ENCODE data around the gene CTAG1A. TPM values are rescaled to one million over a fixed set of nuclear protein-coding genes. Genes with fewer than 3 reads are reported as not detected.
"Not testable (repeated sequence)": the region's sequence is repeated elsewhere in the genome, so short reads cannot be mapped to it uniquely, and the experiment has no call there.

Gene CTAG1A
- total RNA-seq, 1 donor from 2014 or later = not detected

GRCh38 chrX:154575076-154575475 is 9.9 kb upstream of the CTAG1A start:
- H3K4me3 Mint-ChIP-seq (ENCODE audit: unreplicated experiment); H3K9me3 Mint-ChIP-seq (ENCODE audit: low read depth); H3K27ac Mint-ChIP-seq (ENCODE audit: unreplicated experiment); H3K36me3 Mint-ChIP-seq (ENCODE audit: low read depth); H3K4me1 Mint-ChIP-seq (ENCODE audit: low read depth); DNase-seq (ENCODE audit: low spot score); H3K27me3 Mint-ChIP-seq (ENCODE audit: low read depth): not testable (repeated sequence)

- H3K36me3 Mint-ChIP-seq (ENCODE audit: low read depth); H3K27ac Mint-ChIP-seq (ENCODE audit: unreplicated experiment); H3K27me3 Mint-ChIP-seq (ENCODE audit: low read depth); H3K9me3 Mint-ChIP-seq (ENCODE audit: low read depth); H3K4me3 Mint-ChIP-seq (ENCODE audit: unreplicated experiment); DNase-seq (ENCODE audit: low spot score); H3K4me1 Mint-ChIP-seq (ENCODE audit: low read depth): not testable (repeated sequence)
Observed at GRCh38 chrX:154582994-154583393, 1.9 kb upstream of the CTAG1A start.

GRCh38 chrX:154590415-154590814 is 5.5 kb downstream of the CTAG1A start:
- not testable (repeated sequence) for H3K36me3 Mint-ChIP-seq (ENCODE audit: low read depth); H3K27ac Mint-ChIP-seq (ENCODE audit: unreplicated experiment); H3K27me3 Mint-ChIP-seq (ENCODE audit: low read depth); H3K4me3 Mint-ChIP-seq (ENCODE audit: unreplicated experiment); H3K4me1 Mint-ChIP-seq (ENCODE audit: low read depth); DNase-seq (ENCODE audit: low spot score)
- H3K9me3 Mint-ChIP-seq (ENCODE audit: low read depth) = peaks cover 12% of the 10 kb centered on the region

GRCh38 chrX:154592505-154592904 is 7.6 kb downstream of the CTAG1A start:
- Mint-ChIP-seq H3K36me3 (ENCODE audit: low read depth) (no peaks in the 10 kb centered on the region), H3K27ac (ENCODE audit: unreplicated experiment) (no peak overlapping the region), H3K9me3 (ENCODE audit: low read depth) (peaks cover 19% of the 10 kb centered on the region)

GRCh38 chrX:154593201-154593600 is 8.3 kb downstream of the CTAG1A start:
- Mint-ChIP-seq H3K36me3 (ENCODE audit: low read depth) (no peaks in the 10 kb centered on the region), H3K27me3 (ENCODE audit: low read depth) (no peaks in the 10 kb centered on the region), H3K4me1 (ENCODE audit: low read depth) (peaks cover 21% of the 10 kb centered on the region), H3K4me3 (ENCODE audit: unreplicated experiment) (no peak overlapping the region), H3K9me3 (ENCODE audit: low read depth) (peaks cover 26% of the 10 kb centered on the region), H3K27ac (ENCODE audit: unreplicated experiment) (no peak overlapping the region)
- TF ChIP-seq CTCF (IDR thresholded peaks at IDR 0.05) = no peak
- DNase-seq (ENCODE audit: low spot score) = peak; percentile 24

More at GRCh38 chrX:154592505-154592904, 7.6 kb downstream of the CTAG1A start:
- TF ChIP-seq CTCF (IDR thresholded peaks at IDR 0.05) = no peak
- H3K27me3 Mint-ChIP-seq (ENCODE audit: low read depth) = no peaks in the 10 kb centered on the region
- DNase-seq (ENCODE audit: low spot score) = peak; percentile 34
- H3K4me1 Mint-ChIP-seq (ENCODE audit: low read depth) = peaks cover 21% of the 10 kb centered on the region
- H3K4me3 Mint-ChIP-seq (ENCODE audit: unreplicated experiment) = no peak overlapping the region

GRCh38 chrX:154594491-154594890 is 9.6 kb downstream of the CTAG1A start:
- Mint-ChIP-seq H3K27me3 (ENCODE audit: low read depth) (no peaks in the 10 kb centered on the region), H3K36me3 (ENCODE audit: low read depth) (no peaks in the 10 kb centered on the region), H3K4me3 (ENCODE audit: unreplicated experiment) (no peak overlapping the region), H3K9me3 (ENCODE audit: low read depth) (peaks cover 29% of the 10 kb centered on the region), H3K27ac (ENCODE audit: unreplicated experiment) (no peak overlapping the region), H3K4me1 (ENCODE audit: low read depth) (peaks cover 21% of the 10 kb centered on the region)
- peak; percentile 50 for DNase-seq (ENCODE audit: low spot score)
- no peak for TF ChIP-seq CTCF (IDR thresholded peaks at IDR 0.05)

- DNase-seq (ENCODE audit: low spot score) = no peak
Observed at GRCh38 chrX:154595559-154596249, 10.8 kb downstream of the CTAG1A start.

More at GRCh38 chrX:154595559-154596249, 10.8 kb downstream of the CTAG1A start:
- Mint-ChIP-seq H3K4me1 (ENCODE audit: low read depth) (peaks cover 32% of the 10 kb centered on the region), H3K27me3 (ENCODE audit: low read depth) (no peaks in the 10 kb centered on the region), H3K36me3 (ENCODE audit: low read depth) (no peaks in the 10 kb centered on the region), H3K27ac (ENCODE audit: unreplicated experiment) (peak overlapping the region; percentile 29), H3K4me3 (ENCODE audit: unreplicated experiment) (no peak overlapping the region), H3K9me3 (ENCODE audit: low read depth) (peaks cover 33% of the 10 kb centered on the region)
- no peak for TF ChIP-seq CTCF (IDR thresholded peaks at IDR 0.05)

All from chondrocyte (in vitro differentiated cells).